ENCODE results near the gene ACSS3. TPM values are rescaled to one million over a fixed set of nuclear protein-coding genes. Genes with fewer than 3 reads are reported as not detected.

Gene ACSS3
- total and polyA plus RNA-seq, 10 of the 15 experiments (the other 5 are each of a cell fraction or from before 2014, with no cell fraction given), result 0.06 to 0.31 TPM; not detected in 8

- TF ChIP-seq ZBTB40 (IDR thresholded peaks at IDR 0.05; ENCODE audit: borderline replicate concordance) (no peak), MTA3 (IDR thresholded peaks at IDR 0.05; ENCODE audit: borderline replicate concordance, low read length) (no peak), MLLT1 (IDR thresholded peaks at IDR 0.05) (no peak), MYC (IDR thresholded peaks at IDR 0.05; ENCODE audit: insufficient read depth, insufficient read length, insufficient replicate concordance, low read length, severe bottlenecking) (no peak), EZH2 (IDR thresholded peaks at IDR 0.05; ENCODE audit: borderline replicate concordance, control insufficient read depth, low read depth, low read length) (no peak), MXI1 (IDR thresholded peaks at IDR 0.05; ENCODE audit: low read depth, low read length) (no peak), ZNF207 (IDR thresholded peaks at IDR 0.05; ENCODE audit: borderline replicate concordance) (no peak), NKRF (conservative IDR thresholded peaks at IDR 0.05) (no peak), RUNX3 (IDR thresholded peaks at IDR 0.05; ENCODE audit: low read length) (no peak), ATF2 (IDR thresholded peaks at IDR 0.05; ENCODE audit: low read length) (no peak), BRCA1 (IDR thresholded peaks at IDR 0.05; ENCODE audit: low read depth, low read length) (no peak), SRF (IDR thresholded peaks at IDR 0.05; ENCODE audit: low read depth in 2 of 2, low read length in 2 of 2) (no peak)
Measured at GRCh38 chr12:81092053-81092452, 14.2 kb downstream of the ACSS3 start (continued).
